Stomach smooth muscle (tissue), 2 donors: ENCODE data around the gene FDX1.
"Not testable (repeated sequence)": the region's sequence is repeated elsewhere in the genome, so short reads cannot be mapped to it uniquely, and the experiment has no call there.

Experiments used
- H3K27ac ChIP-seq: one replicate; pipeline ENCODE4 v1.7.0; 2013; ENCODE audit warnings: mild to moderate bottlenecking, low read length, inconsistent platforms
- H3K27me3 ChIP-seq, 2 donors: one replicate each; pipeline ENCODE4 v1.7.0; 2013; ENCODE audit warnings: low read length in 2 of 2; ENCODE audit not compliant: insufficient read depth in 2 of 2, control insufficient read depth in 1 of 2
- H3K36me3 ChIP-seq, 2 donors: one replicate each; pipeline ENCODE4 v1.7.0; 2013; ENCODE audit warnings: low read length in 2 of 2; ENCODE audit not compliant: control insufficient read depth in 2 of 2, insufficient read depth in 2 of 2
- H3K4me1 ChIP-seq: one replicate; pipeline ENCODE4 v1.7.0; 2013; ENCODE audit warnings: low read length; ENCODE audit not compliant: control insufficient read depth, insufficient read depth
- H3K4me3 ChIP-seq, 2 donors: one replicate each; pipeline ENCODE4 v1.7.0; 2013; ENCODE audit warnings: low read length in 2 of 2
- H3K9ac ChIP-seq, 2 donors: one replicate each; pipeline ENCODE4 v1.7.0; 2013; ENCODE audit warnings: low read length in 2 of 2, mild to moderate bottlenecking in 1 of 2
- H3K9me3 ChIP-seq, 2 donors: one replicate each; pipeline ENCODE4 v1.7.0; 2013; ENCODE audit warnings: low read length in 2 of 2; ENCODE audit not compliant: control insufficient read depth in 2 of 2
- donor health status: healthy.
- donor health status: Pancreatic carcinoma.

Gene FDX1

DNA sequence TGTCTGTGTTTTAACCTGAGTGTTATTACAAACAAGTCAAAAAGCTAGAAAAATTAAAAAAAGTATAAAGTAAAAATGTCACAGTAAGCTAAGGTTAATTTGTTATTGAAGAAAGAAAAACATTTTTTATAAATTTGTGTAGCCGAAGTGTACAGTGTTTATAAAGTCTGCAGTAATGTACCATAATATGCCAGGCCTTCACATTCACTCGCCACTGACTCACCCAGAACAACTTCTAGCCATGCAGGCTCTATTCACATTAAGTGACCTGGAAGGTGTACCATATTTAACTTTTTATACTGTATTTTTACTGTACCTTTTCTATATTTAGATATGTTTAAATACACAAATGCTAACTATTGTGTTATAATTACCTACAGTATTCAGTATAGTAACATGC is 14.7 kb upstream of the FDX1 start:
- Histone ChIP-seq H3K27ac (no peak overlapping the region), H3K27me3 (no peaks in the 10 kb centered on the region), H3K9ac (no peak overlapping the region), H3K4me1 (no peaks in the 10 kb centered on the region), H3K36me3 (no peaks in the 10 kb centered on the region), H3K9me3 (no peaks in the 10 kb centered on the region), H3K4me3 (no peak overlapping the region)

DNA sequence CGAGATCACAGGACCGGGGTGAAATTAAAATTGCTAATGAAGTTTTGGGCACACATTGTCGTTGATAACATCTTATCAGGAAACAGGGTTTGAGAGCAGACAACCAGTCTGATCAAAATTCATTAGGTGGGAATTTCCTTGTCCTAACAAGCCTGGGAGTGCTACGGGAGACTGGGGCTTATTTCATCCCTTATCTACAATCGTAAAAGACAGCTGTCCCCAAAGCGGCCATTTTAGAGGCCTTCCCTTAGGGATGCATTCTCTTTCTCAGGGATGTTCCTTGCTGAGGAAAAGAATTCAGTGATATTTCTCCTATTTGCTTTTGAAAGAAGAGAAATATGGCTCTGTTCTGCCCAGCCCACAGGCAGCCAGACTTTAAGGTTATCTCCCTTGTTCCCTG is 8.1 kb upstream of the FDX1 start:
- not testable (repeated sequence) for H3K4me1 ChIP-seq

DNA sequence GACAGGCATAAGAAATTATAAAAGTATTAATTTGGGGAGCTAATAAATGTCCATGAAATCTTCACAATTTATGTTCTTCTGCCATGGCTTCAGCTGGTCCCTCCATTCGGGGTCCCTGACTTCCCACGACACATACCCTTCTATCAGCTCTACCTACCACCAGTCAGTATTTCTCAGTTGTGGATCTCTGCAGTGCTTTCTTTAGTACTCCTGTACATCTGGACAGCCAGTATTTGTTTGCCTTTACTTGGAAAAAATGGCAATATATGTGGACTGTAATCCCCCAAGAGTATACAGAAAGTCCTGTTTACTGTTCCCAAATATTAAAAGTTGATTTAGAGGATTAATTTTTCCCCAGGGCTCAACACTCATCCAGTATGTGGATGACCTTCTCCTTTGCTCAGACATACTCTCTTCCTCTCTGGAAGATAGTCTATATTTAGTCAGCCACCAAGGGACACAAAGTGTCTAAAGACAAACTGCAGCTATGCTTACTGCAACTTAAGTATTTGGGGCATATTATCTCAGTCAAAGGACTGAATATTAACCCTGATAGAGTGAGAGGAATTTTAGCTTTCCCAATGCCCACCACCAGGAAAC is 7.3 kb upstream of the FDX1 start:
- H3K27ac ChIP-seq, result no peak overlapping the region
- no peaks in the 10 kb centered on the region for H3K9me3 ChIP-seq
- no peak overlapping the region for H3K4me3 ChIP-seq
- H3K4me1 ChIP-seq, result no peaks in the 10 kb centered on the region
- H3K36me3 ChIP-seq, result no peaks in the 10 kb centered on the region
- no peaks in the 10 kb centered on the region for H3K27me3 ChIP-seq
- H3K9ac ChIP-seq, result no peak overlapping the region

More for the DNA sequence above, 8.1 kb upstream of the FDX1 start:
- H3K9ac ChIP-seq, H3K9me3 ChIP-seq, H3K27me3 ChIP-seq, H3K27ac ChIP-seq, H3K4me3 ChIP-seq, H3K36me3 ChIP-seq: not testable (repeated sequence)

DNA sequence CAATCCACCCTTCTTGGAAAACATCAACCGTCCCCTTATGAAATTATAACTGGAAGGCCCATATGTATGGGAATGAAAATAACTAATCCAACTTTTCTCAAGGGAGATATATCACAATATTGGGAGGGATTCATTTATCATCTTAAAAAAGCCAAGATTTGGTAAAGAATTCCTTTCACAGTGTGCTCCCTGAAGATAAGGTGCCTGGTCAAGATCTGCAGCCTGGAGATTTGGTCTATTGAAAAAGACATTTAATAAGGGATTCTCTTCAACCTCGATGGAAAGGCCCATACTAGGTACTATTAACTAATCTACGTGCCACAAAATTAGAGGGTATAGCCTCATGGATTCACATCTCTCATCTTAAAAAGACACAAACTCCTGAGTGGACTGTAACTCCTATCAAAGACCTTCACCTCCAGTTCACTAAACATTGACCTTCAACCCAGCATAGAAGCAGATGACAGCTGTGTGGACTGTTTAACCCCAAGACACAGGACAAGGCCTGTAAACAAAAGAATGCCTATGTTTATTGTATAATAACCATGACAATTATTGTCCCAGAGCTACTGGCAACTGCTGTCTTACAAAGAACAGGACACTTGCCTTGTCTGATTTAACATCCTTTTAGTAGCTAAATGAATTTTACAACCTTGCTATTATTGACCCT is 4.8 kb upstream of the FDX1 start:
- no peaks in the 10 kb centered on the region for H3K4me1 ChIP-seq
- no peak overlapping the region for H3K9ac ChIP-seq
- no peak overlapping the region for H3K4me3 ChIP-seq
- no peaks in the 10 kb centered on the region for H3K36me3 ChIP-seq
- no peaks in the 10 kb centered on the region for H3K9me3 ChIP-seq
- no peaks in the 10 kb centered on the region for H3K27me3 ChIP-seq
- no peak overlapping the region for H3K27ac ChIP-seq

DNA sequence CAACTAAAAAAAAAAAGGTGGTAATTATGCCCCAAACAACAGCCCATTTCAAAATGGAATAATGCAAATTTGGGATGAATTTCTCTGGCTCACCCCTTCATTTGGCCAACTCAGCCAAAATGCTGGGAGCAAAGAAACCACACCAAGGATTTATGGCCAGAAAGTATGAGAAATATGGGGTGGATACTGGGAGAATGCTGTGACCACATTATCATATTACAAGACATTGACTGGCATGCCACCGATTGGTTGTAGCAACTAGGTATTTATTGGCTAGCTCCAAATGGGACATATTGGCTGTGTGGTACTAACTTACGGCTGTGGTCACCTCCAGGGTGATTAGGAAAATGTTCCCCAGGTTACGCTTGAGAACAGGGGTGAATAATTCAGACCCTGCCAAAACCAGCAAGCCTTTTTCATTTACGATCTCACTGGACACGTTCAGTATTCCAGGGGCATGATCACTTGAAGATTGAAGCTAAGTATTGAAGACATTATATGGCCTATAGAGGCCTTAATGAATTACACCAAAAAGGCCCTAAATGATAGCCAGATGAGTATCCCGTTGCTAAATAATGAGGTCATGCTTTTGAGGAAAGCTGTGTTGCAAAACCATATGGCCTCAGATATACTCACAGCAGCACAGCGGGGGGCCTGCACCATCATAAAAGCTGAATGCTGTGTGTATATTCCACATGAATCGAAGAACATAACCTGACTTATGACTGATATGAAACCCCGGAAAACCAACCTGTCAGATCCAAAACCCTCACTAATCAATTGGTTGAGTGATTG is 3.8 kb upstream of the FDX1 start:
- H3K9me3 ChIP-seq, result no peaks in the 10 kb centered on the region
- H3K9ac ChIP-seq, result no peak overlapping the region

DNA sequence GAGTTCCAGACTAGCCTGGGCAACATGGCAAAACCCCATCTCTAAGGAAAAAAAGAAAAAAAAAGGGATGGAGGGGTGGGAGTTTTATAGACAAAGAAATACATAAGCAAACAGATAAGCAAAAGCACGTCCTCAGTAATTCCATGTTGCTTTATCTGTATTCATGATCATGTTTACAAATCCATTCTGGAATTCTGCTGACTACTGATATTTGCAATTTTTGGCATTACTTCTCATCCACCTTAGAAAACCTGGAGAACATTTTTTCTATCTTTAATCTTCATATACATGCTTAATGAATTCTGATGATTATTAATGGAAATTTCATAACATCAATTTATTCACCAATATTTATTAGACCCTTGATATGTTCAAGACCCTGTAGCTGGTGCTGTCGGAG is 1.7 kb upstream of the FDX1 start:
- H3K27me3 ChIP-seq, result no peaks in the 10 kb centered on the region
- H3K9me3 ChIP-seq, result no peaks in the 10 kb centered on the region
- no peak overlapping the region for H3K4me3 ChIP-seq
- no peak overlapping the region for H3K27ac ChIP-seq
- H3K36me3 ChIP-seq, result no peaks in the 10 kb centered on the region
- no peak overlapping the region for H3K9ac ChIP-seq
- no peaks in the 10 kb centered on the region for H3K4me1 ChIP-seq

More for the DNA sequence above, 3.8 kb upstream of the FDX1 start:
- H3K4me3 ChIP-seq, result no peak overlapping the region
- H3K27ac ChIP-seq, result no peak overlapping the region
- H3K36me3 ChIP-seq, result no peaks in the 10 kb centered on the region
- H3K4me1 ChIP-seq, result no peaks in the 10 kb centered on the region
- no peaks in the 10 kb centered on the region for H3K27me3 ChIP-seq

DNA sequence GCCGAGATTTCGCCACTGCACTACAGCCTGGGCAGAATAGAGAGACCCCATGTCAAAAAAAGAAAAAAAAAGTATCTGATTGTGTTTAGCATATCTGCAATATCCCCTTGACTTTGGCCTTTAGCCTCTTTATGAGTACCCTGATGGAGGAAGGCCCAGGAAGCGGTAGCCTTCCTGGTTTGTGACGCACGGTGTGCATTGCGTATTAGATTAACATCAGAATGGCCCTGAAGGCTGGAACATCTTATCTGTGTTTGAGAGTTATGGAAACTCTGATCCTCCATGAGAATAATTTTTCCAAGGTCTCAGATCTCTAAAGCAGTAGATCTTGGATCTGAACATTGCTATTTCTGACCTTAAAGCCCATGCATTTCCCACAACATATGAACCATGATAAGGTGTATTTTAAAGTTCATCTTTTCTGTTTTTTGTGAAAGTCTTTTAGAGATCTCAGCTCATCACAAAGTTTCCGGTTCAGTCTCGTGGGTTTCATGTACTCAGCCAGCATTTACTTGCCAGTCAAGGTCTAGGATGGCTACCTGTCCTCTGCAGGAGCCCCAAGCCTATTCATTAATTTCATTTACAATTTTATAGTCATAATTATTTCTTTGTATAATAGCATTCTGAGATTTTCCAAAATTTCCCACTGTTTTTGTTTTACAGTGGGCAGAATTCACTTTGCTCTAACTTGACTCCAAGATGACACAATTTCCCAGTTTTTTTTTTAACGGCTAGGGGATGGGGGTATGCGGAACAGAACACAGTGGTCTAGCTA is 605 bp upstream of the FDX1 start:
- Histone ChIP-seq H3K36me3 (no peaks in the 10 kb centered on the region), H3K27ac (peak overlapping the region; percentile 74), H3K4me3 (peak overlapping the region; percentile 51 to 98), H3K9ac (peak overlapping the region; percentile 68 to 95), H3K27me3 (no peaks in the 10 kb centered on the region), H3K4me1 (no peaks in the 10 kb centered on the region), H3K9me3 (no peaks in the 10 kb centered on the region)

DNA sequence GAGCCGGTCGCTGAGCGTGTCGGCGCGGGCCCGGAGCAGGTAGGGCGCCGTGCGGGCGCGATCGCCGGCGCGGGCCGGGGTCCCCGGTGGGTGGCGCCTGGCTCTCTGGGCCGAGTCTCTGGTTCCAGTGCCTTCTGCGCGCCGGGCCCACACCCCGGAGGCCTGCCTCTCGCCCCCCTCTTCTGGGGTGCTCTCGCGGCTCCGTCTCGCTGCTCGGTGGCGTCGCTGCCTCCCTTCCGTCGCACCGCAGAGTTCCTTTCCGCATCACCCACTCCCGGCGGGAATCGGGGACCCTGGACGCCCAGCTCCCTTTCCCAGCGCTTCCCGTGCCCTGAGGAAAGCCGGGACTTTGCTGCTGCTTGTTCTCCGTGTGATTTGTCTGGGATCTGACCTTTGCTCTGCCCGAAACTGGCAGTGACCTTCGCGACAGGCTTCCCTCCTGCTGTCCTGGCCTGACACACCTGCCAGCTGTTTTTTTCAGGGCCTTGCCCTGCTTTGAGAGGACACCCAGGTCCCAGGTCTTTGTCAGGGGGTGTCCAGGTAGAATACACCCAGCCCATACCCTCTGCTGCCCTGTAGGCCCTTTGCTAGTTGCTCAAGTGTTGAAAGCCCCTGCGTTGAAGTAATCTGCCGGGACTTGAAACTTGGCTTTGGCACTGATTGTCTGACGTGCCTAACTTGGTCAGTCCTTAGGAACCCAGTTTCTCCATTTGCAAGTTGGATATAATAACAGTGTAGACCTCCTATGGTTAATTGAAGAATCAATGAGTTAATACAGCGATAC is 711 bp downstream of the FDX1 start:
- peak overlapping the region; percentile 91 to 98 for H3K4me3 ChIP-seq
- peak overlapping the region; percentile 74 for H3K27ac ChIP-seq
- H3K4me1 ChIP-seq, result no peaks in the 10 kb centered on the region
- H3K36me3 ChIP-seq, result no peaks in the 10 kb centered on the region
- peak overlapping the region; percentile 95 for H3K9ac ChIP-seq
- H3K9me3 ChIP-seq, result no peaks in the 10 kb centered on the region
- H3K27me3 ChIP-seq, result no peaks in the 10 kb centered on the region

DNA sequence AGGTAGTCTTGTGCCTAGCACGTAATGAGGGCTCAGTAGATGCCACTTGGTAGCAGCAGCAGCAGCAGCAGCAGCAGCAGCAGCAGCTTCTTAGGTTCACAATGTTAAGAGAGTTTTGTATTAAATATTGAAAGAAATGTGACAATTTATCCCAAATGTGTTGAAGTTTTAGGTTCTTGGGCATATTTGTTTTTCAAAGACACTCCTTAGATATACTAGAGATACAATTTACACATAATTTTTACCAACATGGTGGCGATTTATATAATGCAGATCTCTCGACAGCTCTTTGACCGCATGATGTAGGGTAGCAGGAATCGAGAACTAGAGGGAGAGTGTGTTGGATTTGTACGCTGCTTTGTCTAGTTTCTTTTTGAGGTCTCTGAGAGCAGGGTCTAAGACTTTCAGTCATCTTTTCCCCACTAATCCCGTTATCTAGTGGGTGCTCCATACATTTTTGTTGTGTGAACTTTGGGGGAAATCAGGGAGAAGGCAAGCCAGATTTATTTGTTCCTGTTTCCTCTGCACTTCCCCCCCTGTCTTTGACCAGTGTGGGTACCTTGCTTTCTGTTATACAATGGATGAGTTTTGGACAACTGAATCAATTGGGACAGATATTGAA is 1.4 kb downstream of the FDX1 start:
- Histone ChIP-seq H3K27me3 (no peaks in the 10 kb centered on the region), H3K9me3 (no peaks in the 10 kb centered on the region), H3K4me3 (peak overlapping the region; percentile 91 to 98), H3K27ac (no peak overlapping the region), H3K9ac (peak overlapping the region; percentile 95), H3K36me3 (no peaks in the 10 kb centered on the region), H3K4me1 (no peaks in the 10 kb centered on the region)

DNA sequence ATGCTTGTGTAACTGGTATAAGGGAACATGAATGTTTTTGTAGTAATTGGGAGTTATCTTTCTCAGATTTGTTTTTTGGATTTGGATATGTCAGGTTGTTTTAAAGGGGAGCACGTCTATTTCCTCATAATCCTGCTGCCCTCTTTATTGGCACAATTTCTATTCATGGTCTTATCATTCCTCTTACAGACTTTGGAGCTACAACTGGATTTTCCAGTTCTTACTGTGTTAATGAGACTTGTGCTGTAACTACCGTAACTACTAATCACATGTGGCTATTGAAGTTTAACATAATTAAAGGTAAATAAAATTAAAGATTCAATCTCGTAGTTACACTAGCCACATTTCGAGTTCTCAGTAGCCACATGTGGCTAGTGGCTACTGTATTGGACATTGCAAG is 1.9 kb downstream of the FDX1 start:
- H3K27me3 ChIP-seq, result no peaks in the 10 kb centered on the region
- H3K4me3 ChIP-seq, result peak overlapping the region; percentile 91 to 98
- no peak overlapping the region for H3K9ac ChIP-seq
- no peaks in the 10 kb centered on the region for H3K9me3 ChIP-seq
- no peak overlapping the region for H3K27ac ChIP-seq
- no peaks in the 10 kb centered on the region for H3K36me3 ChIP-seq
- no peaks in the 10 kb centered on the region for H3K4me1 ChIP-seq
